Smooth muscle cell (in vitro differentiated cells): ENCODE results near the gene IL17RC. TPM values are rescaled to one million over a fixed set of nuclear protein-coding genes. Genes with fewer than 3 reads are reported as not detected.

Experiments
- DNase-seq: peaks from one replicate; lab custom pipeline; 2025; ENCODE audit not compliant: unreplicated experiment; lab: John Stamatoyannopoulos, UW
- H2AFZ ChIP-seq: fragments of 200-600 bp; sonication (generic); 2 replicates; pipeline ENCODE4 v1.6.0; 2016; ENCODE audit warnings: antibody characterized with exemption, low read depth, mild to moderate bottlenecking
- H3F3A ChIP-seq: fragments of 200-600 bp; sonication (generic); 2 replicates; pipeline ENCODE4 v1.6.0; 2017; ENCODE audit warnings: antibody characterized with exemption, low read depth
- H3K27ac ChIP-seq: fragments of 200-600 bp; sonication (generic); 2 replicates; pipeline ENCODE4 v1.5.1; 2016; ENCODE audit warnings: low read depth, mild to moderate bottlenecking
- H3K27me3 ChIP-seq: fragments of 200-600 bp; sonication (generic); 2 replicates; pipeline ENCODE4 v1.6.1; 2016; ENCODE audit warnings: low read depth, mild to moderate bottlenecking
- H3K36me3 ChIP-seq: fragments of 200-600 bp; sonication (generic); 2 replicates; pipeline ENCODE4 v1.5.1; 2016; ENCODE audit warnings: low read depth
- H3K4me1 ChIP-seq: fragments of 200-600 bp; sonication (generic); 2 replicates; pipeline ENCODE4 v1.5.1; 2016; ENCODE audit warnings: low read depth
- H3K4me2 ChIP-seq: fragments of 200-600 bp; sonication (generic); 2 replicates; pipeline ENCODE4 v1.6.0; 2016; ENCODE audit warnings: mild to moderate bottlenecking
- H3K4me3 ChIP-seq: fragments of 200-600 bp; sonication (generic); 2 replicates; pipeline ENCODE4 v1.5.1; 2016; ENCODE audit warnings: mild to moderate bottlenecking
- H3K79me2 ChIP-seq: fragments of 200-600 bp; sonication (generic); 2 replicates; pipeline ENCODE4 v1.6.0; 2016; ENCODE audit warnings: low read depth, mild to moderate bottlenecking
- H3K9ac ChIP-seq: fragments of 200-600 bp; sonication (generic); 2 replicates; pipeline ENCODE4 v1.6.0; 2016; ENCODE audit warnings: low read depth
- H3K9me3 ChIP-seq: fragments of 200-600 bp; sonication (generic); replicated peaks from 2 replicates; pipeline ENCODE4 v1.5.1; 2016; ENCODE audit warnings: low read depth
- H4K20me1 ChIP-seq: fragments of 200-600 bp; sonication (generic); 2 replicates; pipeline ENCODE4 v1.6.0; 2016; ENCODE audit warnings: low read depth
- WGBS: methylation state at CpG from one replicate; pipeline ENCODE4 v1.1.7; 2016; ENCODE audit warnings: low lambda C conversion rate; 5-methylcytosine and 5-hydroxymethylcytosine counted together
- polyA plus RNA-seq: library from polyadenylated mRNA; unstranded; fragments of >200 nt; fragmentation: Nextera tagmentation; extraction: Ambion mirVana; gene quantifications from 2 replicates; pipeline ENCODE4 v1.2.1, GENCODE V29; 2016
- total RNA-seq: library from RNA; depleted of rRNA; stranded (reverse); fragments of >200 nt; gene quantifications from 2 replicates; pipeline ENCODE4 v1.2.3, GENCODE V29; 2014
- TF ChIP-seq, protein P1 (sequence below): fragments of 200-600 bp; sonication (generic); IDR thresholded peaks from 2 replicates; pipeline ENCODE4 v1.5.1; 2017; ENCODE audit warnings: borderline replicate concordance, mild to moderate bottlenecking, antibody characterized with exemption; ENCODE audit not compliant: insufficient read depth, poor library complexity, severe bottlenecking

The IL17RC gene
- total and polyA plus RNA-seq, 2 experiments from 2014 or later = 36.7 to 37.3 TPM

DNA sequence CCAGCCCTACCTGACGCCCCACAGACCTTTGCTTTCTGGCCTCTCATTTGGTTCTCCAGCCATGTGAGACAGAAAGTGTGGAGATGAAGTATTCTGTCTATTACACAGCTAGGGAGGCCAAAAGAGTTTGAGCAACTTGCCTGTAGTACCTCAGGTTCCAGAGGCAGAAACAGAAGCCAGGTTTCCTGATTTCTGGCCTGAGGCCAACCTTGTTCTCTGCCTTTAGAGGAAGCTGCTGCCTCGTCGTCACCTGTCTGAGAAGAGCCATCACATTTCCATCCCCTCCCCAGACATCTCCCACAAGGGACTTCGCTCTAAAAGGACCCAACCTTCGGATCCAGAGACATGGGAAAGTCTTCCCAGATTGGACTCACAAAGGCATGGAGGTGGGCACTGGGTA, 10.4 kb upstream of the IL17RC start:
- no peaks in the 10 kb centered on the region for H3K27me3 ChIP-seq

DNA sequence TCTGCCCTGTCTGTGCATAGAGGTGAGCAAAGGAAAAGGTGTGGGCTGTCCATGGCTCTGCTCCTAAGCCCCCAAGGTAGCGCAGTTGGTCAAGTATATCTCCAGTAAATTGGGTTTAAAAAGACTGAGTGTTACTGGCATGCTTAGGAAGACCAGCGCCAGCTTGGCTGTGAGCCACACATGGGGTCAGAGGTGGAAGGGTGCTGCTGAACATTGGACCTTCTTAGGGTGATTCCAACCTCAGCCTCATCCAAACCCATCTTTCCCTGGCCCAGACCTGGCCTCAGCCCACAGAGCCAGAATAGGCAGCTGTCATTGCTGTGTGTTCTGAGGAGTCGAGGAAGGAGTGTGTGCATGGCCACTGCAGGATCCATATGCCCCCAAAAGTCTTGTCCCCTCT, 8.6 kb upstream of the IL17RC start:
- no peak for DNase-seq
- Histone ChIP-seq H3K4me2 (no peak overlapping the region), H3K9me3 (no peaks in the 10 kb centered on the region), H3F3A (no peaks in the 10 kb centered on the region), H3K36me3 (no peaks in the 10 kb centered on the region), H3K4me1 (no peaks in the 10 kb centered on the region), H3K79me2 (no peaks in the 10 kb centered on the region), H3K9ac (no peak overlapping the region), H3K4me3 (no peak overlapping the region), H3K27me3 (no peaks in the 10 kb centered on the region), H2AFZ (no peak overlapping the region), H4K20me1 (no peaks in the 10 kb centered on the region), H3K27ac (no peak overlapping the region)
- TF ChIP-seq, protein P1, sequence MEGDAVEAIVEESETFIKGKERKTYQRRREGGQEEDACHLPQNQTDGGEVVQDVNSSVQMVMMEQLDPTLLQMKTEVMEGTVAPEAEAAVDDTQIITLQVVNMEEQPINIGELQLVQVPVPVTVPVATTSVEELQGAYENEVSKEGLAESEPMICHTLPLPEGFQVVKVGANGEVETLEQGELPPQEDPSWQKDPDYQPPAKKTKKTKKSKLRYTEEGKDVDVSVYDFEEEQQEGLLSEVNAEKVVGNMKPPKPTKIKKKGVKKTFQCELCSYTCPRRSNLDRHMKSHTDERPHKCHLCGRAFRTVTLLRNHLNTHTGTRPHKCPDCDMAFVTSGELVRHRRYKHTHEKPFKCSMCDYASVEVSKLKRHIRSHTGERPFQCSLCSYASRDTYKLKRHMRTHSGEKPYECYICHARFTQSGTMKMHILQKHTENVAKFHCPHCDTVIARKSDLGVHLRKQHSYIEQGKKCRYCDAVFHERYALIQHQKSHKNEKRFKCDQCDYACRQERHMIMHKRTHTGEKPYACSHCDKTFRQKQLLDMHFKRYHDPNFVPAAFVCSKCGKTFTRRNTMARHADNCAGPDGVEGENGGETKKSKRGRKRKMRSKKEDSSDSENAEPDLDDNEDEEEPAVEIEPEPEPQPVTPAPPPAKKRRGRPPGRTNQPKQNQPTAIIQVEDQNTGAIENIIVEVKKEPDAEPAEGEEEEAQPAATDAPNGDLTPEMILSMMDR = no peak
- 92% methylated on average over 3 of the region's 3 CpGs for WGBS

More for the DNA sequence above, 10.4 kb upstream of the IL17RC start:
- TF ChIP-seq, protein P1 = no peak
- H3K9me3 ChIP-seq = no peaks in the 10 kb centered on the region
- WGBS = 92% methylated on average over 5 of the region's 5 CpGs
- no peak overlapping the region for H2AFZ ChIP-seq
- no peak overlapping the region for H3K27ac ChIP-seq
- H3K9ac ChIP-seq = no peak overlapping the region
- H3K4me2 ChIP-seq = no peak overlapping the region
- DNase-seq = no peak
- no peaks in the 10 kb centered on the region for H3K36me3 ChIP-seq
- H3F3A ChIP-seq = no peaks in the 10 kb centered on the region
- H3K4me1 ChIP-seq = peaks cover 3% of the 10 kb centered on the region
- no peak overlapping the region for H3K4me3 ChIP-seq
- H3K79me2 ChIP-seq = no peaks in the 10 kb centered on the region
- no peaks in the 10 kb centered on the region for H4K20me1 ChIP-seq

GRCh38 chr3:9909221-9910013, 7.5 kb upstream of the IL17RC start:
- H2AFZ ChIP-seq = no peak overlapping the region
- H3K4me1 ChIP-seq = no peaks in the 10 kb centered on the region
- no peak overlapping the region for H3K4me3 ChIP-seq
- no peaks in the 10 kb centered on the region for H3K36me3 ChIP-seq
- no peaks in the 10 kb centered on the region for H3K9me3 ChIP-seq
- 92% methylated on average over 7 of the region's 7 CpGs for whole genome bisulfite sequencing
- no peak overlapping the region for H3K4me2 ChIP-seq
- H3K9ac ChIP-seq = no peak overlapping the region
- no peaks in the 10 kb centered on the region for H4K20me1 ChIP-seq
- no peaks in the 10 kb centered on the region for H3F3A ChIP-seq
- no peaks in the 10 kb centered on the region for H3K79me2 ChIP-seq
- TF ChIP-seq, protein P1 = no peak
- H3K27me3 ChIP-seq = no peaks in the 10 kb centered on the region
- no peak for DNase-seq
- H3K27ac ChIP-seq = no peak overlapping the region

DNA sequence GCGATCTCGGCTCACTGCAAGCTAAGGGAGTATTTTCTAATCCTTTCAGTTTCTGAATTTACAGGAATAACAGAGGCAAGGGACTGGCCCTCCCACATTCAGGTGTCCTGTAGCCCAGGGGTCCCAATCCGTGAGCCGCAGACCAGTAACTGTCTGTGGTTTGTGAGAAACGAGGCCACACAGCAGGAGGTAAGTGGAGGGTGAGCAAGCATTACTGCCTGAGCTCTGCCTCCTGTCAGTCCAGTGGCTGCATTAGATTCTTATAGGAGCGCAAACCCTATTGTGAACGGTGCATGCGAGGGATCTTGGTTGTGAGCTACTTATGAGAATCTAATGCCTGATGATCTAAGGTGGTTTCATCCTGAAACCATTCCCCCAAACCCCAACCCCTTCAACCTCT, 5.0 kb upstream of the IL17RC start:
- Histone ChIP-seq H2AFZ (no peak overlapping the region), H4K20me1 (no peaks in the 10 kb centered on the region), H3K36me3 (no peaks in the 10 kb centered on the region), H3K27ac (no peak overlapping the region), H3K79me2 (no peaks in the 10 kb centered on the region), H3K9ac (no peak overlapping the region), H3K27me3 (no peaks in the 10 kb centered on the region), H3K4me2 (no peak overlapping the region), H3K9me3 (no peaks in the 10 kb centered on the region), H3F3A (no peaks in the 10 kb centered on the region), H3K4me3 (no peak overlapping the region), H3K4me1 (peaks cover 16% of the 10 kb centered on the region)
- no peak for DNase-seq
- whole genome bisulfite sequencing = 84% methylated on average over 8 of the region's 8 CpGs
- TF ChIP-seq, protein P1 = no peak
